Measurements from ENCODE around the gene CETN1.

The CETN1 gene

GRCh38 chr18:581096-581495 lies 916 bp downstream of the CETN1 start:
- Histone ChIP-seq H3K36me3 (ENCODE audit: insufficient read depth, low read length) (no peaks in the 10 kb centered on the region), H3K9me3 (ENCODE audit: insufficient read depth, low read length, severe bottlenecking) (no peaks in the 10 kb centered on the region), H3K4me3 (ENCODE audit: low read depth in 1 of 2, low read length in 2 of 2) (no peak overlapping the region), H2AFZ (ENCODE audit: low read depth, low read length) (no peak overlapping the region), H3K4me1 (ENCODE audit: insufficient read depth, low read length) (no peaks in the 10 kb centered on the region), H4K20me1 (ENCODE audit: insufficient read depth, low read length) (no peaks in the 10 kb centered on the region; the same call in 1 of the 2 replicates), H3K4me2 (ENCODE audit: insufficient read depth, low read length) (no peak overlapping the region), H3K27me3 (ENCODE audit: insufficient read depth, low read length, poor library complexity) (peaks cover 3% of the 10 kb centered on the region), H3K79me2 (ENCODE audit: insufficient read depth, low read length) (no peaks in the 10 kb centered on the region), H3K9ac (ENCODE audit: low read depth, low read length) (no peak overlapping the region), H3K27ac (ENCODE audit: low read length) (no peak overlapping the region)
- ATAC-seq (ENCODE audit: insufficient read depth, low read depth), result no peak
- DNase-seq, result no peak
- TF ChIP-seq CTCF (IDR thresholded peaks at IDR 0.05; ENCODE audit: borderline replicate concordance, extremely low read depth, low read length, poor library complexity, severe bottlenecking) (no peak), EZH2 (IDR thresholded peaks at IDR 0.05; ENCODE audit: borderline replicate concordance, low read depth, low read length, severe bottlenecking) (no peak)

GRCh38 chr18:582465-582864 lies 2.3 kb downstream of the CETN1 start:
- peaks cover 1% of the 10 kb centered on the region for H3K27me3 ChIP-seq (ENCODE audit: insufficient read depth, low read length, poor library complexity)
- DNase-seq (no peak), ATAC-seq (ENCODE audit: insufficient read depth, low read depth) (no peak)
- H3K4me3 ChIP-seq (ENCODE audit: low read depth in 1 of 2, low read length in 2 of 2), result no peak overlapping the region
- H3K27ac ChIP-seq (ENCODE audit: low read length), result no peak overlapping the region
- no peaks in the 10 kb centered on the region for H3K79me2 ChIP-seq (ENCODE audit: insufficient read depth, low read length)
- H3K4me2 ChIP-seq (ENCODE audit: insufficient read depth, low read length), result no peak overlapping the region
- no peaks in the 10 kb centered on the region for H3K36me3 ChIP-seq (ENCODE audit: insufficient read depth, low read length)
- H4K20me1 ChIP-seq (ENCODE audit: insufficient read depth, low read length), result no peaks in the 10 kb centered on the region; the same call in 1 of the 2 replicates
- no peak overlapping the region for H2AFZ ChIP-seq (ENCODE audit: low read depth, low read length)
- no peaks in the 10 kb centered on the region for H3K4me1 ChIP-seq (ENCODE audit: insufficient read depth, low read length)
- H3K9ac ChIP-seq (ENCODE audit: low read depth, low read length), result no peak overlapping the region
- no peak for TF ChIP-seq EZH2 (IDR thresholded peaks at IDR 0.05; ENCODE audit: borderline replicate concordance, low read depth, low read length, severe bottlenecking)
- TF ChIP-seq CTCF (IDR thresholded peaks at IDR 0.05; ENCODE audit: borderline replicate concordance, extremely low read depth, low read length, poor library complexity, severe bottlenecking), result no peak
- H3K9me3 ChIP-seq (ENCODE audit: insufficient read depth, low read length, severe bottlenecking), result no peaks in the 10 kb centered on the region

GRCh38 chr18:595068-595467 lies 14.9 kb downstream of the CETN1 start:
- ATAC-seq (ENCODE audit: insufficient read depth, low read depth), result no peak
- H4K20me1 ChIP-seq (ENCODE audit: insufficient read depth, low read length), result no peaks in the 10 kb centered on the region
- no peaks in the 10 kb centered on the region for H3K9me3 ChIP-seq (ENCODE audit: insufficient read depth, low read length, severe bottlenecking)
- no peak for TF ChIP-seq EZH2 (IDR thresholded peaks at IDR 0.05; ENCODE audit: borderline replicate concordance, low read depth, low read length, severe bottlenecking)
- no peak for TF ChIP-seq CTCF (IDR thresholded peaks at IDR 0.05; ENCODE audit: borderline replicate concordance, extremely low read depth, low read length, poor library complexity, severe bottlenecking)
- no peak overlapping the region for H3K4me2 ChIP-seq (ENCODE audit: insufficient read depth, low read length)
- H3K4me1 ChIP-seq (ENCODE audit: insufficient read depth, low read length), result no peaks in the 10 kb centered on the region
- no peak overlapping the region for H3K9ac ChIP-seq (ENCODE audit: low read depth, low read length)
- no peaks in the 10 kb centered on the region for H3K36me3 ChIP-seq (ENCODE audit: insufficient read depth, low read length)
- no peaks in the 10 kb centered on the region for H3K27me3 ChIP-seq (ENCODE audit: insufficient read depth, low read length, poor library complexity)
- no peaks in the 10 kb centered on the region for H3K79me2 ChIP-seq (ENCODE audit: insufficient read depth, low read length)
- no peak overlapping the region for H3K4me3 ChIP-seq (ENCODE audit: low read depth in 1 of 2, low read length in 2 of 2)
- no peak overlapping the region for H3K27ac ChIP-seq (ENCODE audit: low read length)
- no peak for DNase-seq
- no peak overlapping the region for H2AFZ ChIP-seq (ENCODE audit: low read depth, low read length)

GRCh38 chr18:595571-595970 lies 15.4 kb downstream of the CETN1 start:
- Histone ChIP-seq H3K9ac (ENCODE audit: low read depth, low read length) (no peak overlapping the region), H3K4me1 (ENCODE audit: insufficient read depth, low read length) (no peaks in the 10 kb centered on the region), H3K27ac (ENCODE audit: low read length) (no peak overlapping the region), H2AFZ (ENCODE audit: low read depth, low read length) (no peak overlapping the region), H3K4me3 (ENCODE audit: low read depth in 1 of 2, low read length in 2 of 2) (no peak overlapping the region), H3K27me3 (ENCODE audit: insufficient read depth, low read length, poor library complexity) (no peaks in the 10 kb centered on the region), H3K36me3 (ENCODE audit: insufficient read depth, low read length) (no peaks in the 10 kb centered on the region), H4K20me1 (ENCODE audit: insufficient read depth, low read length) (no peaks in the 10 kb centered on the region), H3K79me2 (ENCODE audit: insufficient read depth, low read length) (no peaks in the 10 kb centered on the region), H3K4me2 (ENCODE audit: insufficient read depth, low read length) (no peak overlapping the region), H3K9me3 (ENCODE audit: insufficient read depth, low read length, severe bottlenecking) (no peaks in the 10 kb centered on the region)
- ATAC-seq (ENCODE audit: insufficient read depth, low read depth) (no peak), DNase-seq (no peak)
- no peak for TF ChIP-seq EZH2 (IDR thresholded peaks at IDR 0.05; ENCODE audit: borderline replicate concordance, low read depth, low read length, severe bottlenecking)
- no peak for TF ChIP-seq CTCF (IDR thresholded peaks at IDR 0.05; ENCODE audit: borderline replicate concordance, extremely low read depth, low read length, poor library complexity, severe bottlenecking)
